Hepatic stellate cell (primary cell): ENCODE results near the gene SMIM13.
"Not testable (repeated sequence)": the region's sequence is repeated elsewhere in the genome, so short reads cannot be mapped to it uniquely, and the experiment has no call there.

Experiments
- DNase-seq: peaks from one replicate; pipeline ENCODE4 v3.0.0; 2011; ENCODE audit warnings: low spot score

Gene SMIM13

GRCh38 chr6:11083956-11084355 is 9.7 kb upstream of the SMIM13 start:
- no peak for DNase-seq

- DNase-seq: peak; percentile 89
These were observed 7.7 kb upstream of the SMIM13 start for GRCh38 chr6:11085758-11086435.

GRCh38 chr6:11087141-11087812 is 6.4 kb upstream of the SMIM13 start:
- not testable (repeated sequence) for DNase-seq

- DNase-seq: no peak
These were observed 3.9 kb upstream of the SMIM13 start for GRCh38 chr6:11089695-11090094.

- not testable (repeated sequence) for DNase-seq
These were observed 2.5 kb upstream of the SMIM13 start for GRCh38 chr6:11091141-11091540.

GRCh38 chr6:11092668-11093375 is 812 bp upstream of the SMIM13 start:
- DNase-seq: no peak

GRCh38 chr6:11093376-11093625 is 333 bp upstream of the SMIM13 start:
- DNase-seq: no peak

- peak; percentile 62 for DNase-seq
These were observed 797 bp downstream of the SMIM13 start for GRCh38 chr6:11094411-11094851.

GRCh38 chr6:11094941-11095340 is 1.3 kb downstream of the SMIM13 start:
- DNase-seq: no peak

- DNase-seq: peak; percentile 20
These were observed 2.5 kb downstream of the SMIM13 start for GRCh38 chr6:11096109-11096508.

- no peak for DNase-seq
These were observed 3.8 kb downstream of the SMIM13 start for GRCh38 chr6:11097476-11097875.

- DNase-seq: no peak
These were observed 4.4 kb downstream of the SMIM13 start for GRCh38 chr6:11098004-11098403.

GRCh38 chr6:11101417-11101816 is 7.8 kb downstream of the SMIM13 start:
- DNase-seq: no peak

- no peak for DNase-seq
These were observed 9.4 kb downstream of the SMIM13 start for GRCh38 chr6:11103065-11103464.

- no peak for DNase-seq
These were observed 15.1 kb downstream of the SMIM13 start for GRCh38 chr6:11108726-11109125.

GRCh38 chr6:11110921-11111768 is 17.5 kb downstream of the SMIM13 start, which contains the start of gene ERVFRD-1:
TSS of gene ERVFRD-1 (minus strand) at chr6:11111725. CDS start at chr6:11105310, 6,415 bp downstream.
- DNase-seq: no peak

- DNase-seq: no peak
These were observed 18.3 kb downstream of the SMIM13 start for GRCh38 chr6:11111769-11112437.

- no peak for DNase-seq
These were observed 19.4 kb downstream of the SMIM13 start for GRCh38 chr6:11113038-11113437.

GRCh38 chr6:11115808-11116536 is 22.3 kb downstream of the SMIM13 start:
- peak; percentile 35 for DNase-seq

GRCh38 chr6:11120271-11121005 is 26.8 kb downstream of the SMIM13 start:
- peak; percentile 34 for DNase-seq
